ENCODE results near the gene AGAP1.
A peak's percentile ranks its signal among the peaks of the same experiment; 100 is the strongest.

AGAP1 gene

DNA sequence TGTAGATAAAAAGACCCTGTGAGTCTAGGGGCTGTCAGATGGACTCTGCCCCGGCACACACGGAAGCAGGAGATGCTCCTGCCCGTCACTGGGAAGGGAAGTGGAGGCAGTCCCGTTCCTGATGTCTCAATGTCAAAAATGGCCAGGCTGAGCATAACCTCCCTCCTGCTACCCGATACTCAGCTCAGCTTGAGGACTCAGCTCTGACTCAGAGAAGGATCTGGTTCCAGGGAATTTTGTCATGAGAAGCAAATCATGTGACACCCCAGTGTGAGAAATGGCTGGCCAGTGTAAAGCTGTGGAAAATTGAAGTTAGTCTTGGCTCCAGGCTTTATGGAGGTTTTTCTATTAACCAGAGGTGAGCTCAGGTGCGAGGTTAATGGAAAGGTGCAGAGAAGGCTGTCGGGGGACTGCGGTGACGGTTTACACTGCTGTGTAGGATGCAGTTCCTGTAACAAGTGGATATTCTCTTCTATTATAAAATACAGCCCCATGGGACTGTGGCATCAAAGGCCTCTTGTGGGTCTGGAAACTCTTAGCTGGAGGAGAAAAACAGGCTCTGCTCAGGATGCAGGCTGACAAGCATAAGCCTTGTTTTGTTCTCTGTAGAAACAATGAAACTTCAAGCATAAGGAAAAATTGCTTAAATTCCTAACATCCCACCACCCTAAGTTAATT, 24.7 kb upstream of the AGAP1 start:
- TF ChIP-seq, protein P1, sequence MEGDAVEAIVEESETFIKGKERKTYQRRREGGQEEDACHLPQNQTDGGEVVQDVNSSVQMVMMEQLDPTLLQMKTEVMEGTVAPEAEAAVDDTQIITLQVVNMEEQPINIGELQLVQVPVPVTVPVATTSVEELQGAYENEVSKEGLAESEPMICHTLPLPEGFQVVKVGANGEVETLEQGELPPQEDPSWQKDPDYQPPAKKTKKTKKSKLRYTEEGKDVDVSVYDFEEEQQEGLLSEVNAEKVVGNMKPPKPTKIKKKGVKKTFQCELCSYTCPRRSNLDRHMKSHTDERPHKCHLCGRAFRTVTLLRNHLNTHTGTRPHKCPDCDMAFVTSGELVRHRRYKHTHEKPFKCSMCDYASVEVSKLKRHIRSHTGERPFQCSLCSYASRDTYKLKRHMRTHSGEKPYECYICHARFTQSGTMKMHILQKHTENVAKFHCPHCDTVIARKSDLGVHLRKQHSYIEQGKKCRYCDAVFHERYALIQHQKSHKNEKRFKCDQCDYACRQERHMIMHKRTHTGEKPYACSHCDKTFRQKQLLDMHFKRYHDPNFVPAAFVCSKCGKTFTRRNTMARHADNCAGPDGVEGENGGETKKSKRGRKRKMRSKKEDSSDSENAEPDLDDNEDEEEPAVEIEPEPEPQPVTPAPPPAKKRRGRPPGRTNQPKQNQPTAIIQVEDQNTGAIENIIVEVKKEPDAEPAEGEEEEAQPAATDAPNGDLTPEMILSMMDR (IDR thresholded peaks at IDR 0.05) = no peak
- Histone ChIP-seq H3K4me3 (no peak overlapping the region), H3K27ac (peak overlapping the region in 1 of 2 donors; percentile 25)
- no peak for DNase-seq (ENCODE audit: low spot score)

DNA sequence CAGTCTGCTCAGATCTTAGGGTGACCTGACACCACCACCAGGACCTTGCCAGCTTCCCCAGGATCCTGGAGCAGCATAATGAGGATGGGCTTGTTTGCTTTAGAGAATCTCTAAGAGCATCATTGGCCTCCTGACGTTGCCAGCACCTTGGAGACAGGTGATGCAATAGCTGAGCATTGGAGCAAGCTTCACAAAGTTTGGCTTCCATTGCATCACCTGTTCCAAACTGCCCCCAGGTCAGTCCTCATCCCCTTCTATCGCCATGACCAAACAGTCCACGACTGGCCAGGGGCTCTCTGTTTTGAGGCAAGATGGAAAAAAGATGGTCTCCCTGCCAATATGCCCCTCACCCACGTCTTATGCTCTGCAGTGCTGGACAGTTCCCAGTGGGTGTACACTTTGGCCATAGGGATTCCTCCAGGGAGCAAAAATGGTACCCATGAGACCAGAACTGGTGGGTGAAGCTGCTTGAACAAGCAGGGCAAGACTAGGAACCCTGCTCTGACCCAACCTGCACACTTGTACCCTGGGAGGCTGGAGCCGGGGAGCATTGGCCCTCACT, 22.6 kb upstream of the AGAP1 start:
- peak; percentile 28 for DNase-seq (ENCODE audit: low spot score)
- TF ChIP-seq, protein P1 (IDR thresholded peaks at IDR 0.05) = no peak
- Histone ChIP-seq H3K27ac (no peak overlapping the region), H3K4me3 (no peak overlapping the region)

DNA sequence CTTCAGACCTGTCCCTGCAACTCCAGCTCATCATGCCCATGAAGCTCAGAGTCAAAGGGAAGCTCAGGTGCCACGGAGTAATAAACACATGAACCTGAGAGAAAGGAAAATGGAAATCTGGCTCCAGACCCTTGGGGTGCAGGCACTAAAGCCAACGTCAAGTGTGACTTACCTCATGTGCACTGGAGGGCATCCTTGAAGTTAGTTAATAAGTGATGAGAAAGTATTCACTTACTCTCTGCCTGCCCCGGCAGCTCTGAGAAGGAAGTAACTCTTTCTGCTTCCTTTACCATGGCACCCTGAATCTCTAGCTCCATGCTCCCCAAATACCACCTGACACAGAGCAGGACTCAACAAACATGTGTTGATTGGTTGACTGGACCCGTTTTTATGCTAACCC, 21.4 kb upstream of the AGAP1 start:
- no peak for DNase-seq (ENCODE audit: low spot score)
- TF ChIP-seq, protein P1 (IDR thresholded peaks at IDR 0.05) = no peak
- Histone ChIP-seq H3K27ac (no peak overlapping the region), H3K4me3 (no peak overlapping the region)

DNA sequence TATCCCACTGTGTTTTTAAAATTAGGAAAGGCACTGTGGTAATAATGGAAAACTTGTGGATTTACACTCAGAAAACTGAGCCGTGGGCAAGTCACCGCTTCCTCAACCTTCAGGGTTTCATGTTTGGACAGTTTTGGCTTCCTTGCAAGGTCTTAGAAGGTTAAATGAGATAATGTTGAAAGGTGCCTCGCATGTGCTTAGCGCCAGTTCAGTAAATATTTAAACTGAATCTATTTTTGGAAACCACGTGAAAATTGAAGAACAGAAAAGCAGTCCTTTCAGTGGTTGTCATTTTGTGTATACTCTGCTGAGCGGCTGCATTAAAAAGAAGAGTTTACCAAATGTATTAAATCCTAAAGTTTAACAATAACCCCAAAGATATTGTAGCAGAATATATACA, 15.2 kb upstream of the AGAP1 start:
- H3K27ac ChIP-seq = no peak overlapping the region
- no peak for DNase-seq (ENCODE audit: low spot score)
- H3K4me3 ChIP-seq = no peak overlapping the region
- TF ChIP-seq, protein P1 (IDR thresholded peaks at IDR 0.05) = no peak

DNA sequence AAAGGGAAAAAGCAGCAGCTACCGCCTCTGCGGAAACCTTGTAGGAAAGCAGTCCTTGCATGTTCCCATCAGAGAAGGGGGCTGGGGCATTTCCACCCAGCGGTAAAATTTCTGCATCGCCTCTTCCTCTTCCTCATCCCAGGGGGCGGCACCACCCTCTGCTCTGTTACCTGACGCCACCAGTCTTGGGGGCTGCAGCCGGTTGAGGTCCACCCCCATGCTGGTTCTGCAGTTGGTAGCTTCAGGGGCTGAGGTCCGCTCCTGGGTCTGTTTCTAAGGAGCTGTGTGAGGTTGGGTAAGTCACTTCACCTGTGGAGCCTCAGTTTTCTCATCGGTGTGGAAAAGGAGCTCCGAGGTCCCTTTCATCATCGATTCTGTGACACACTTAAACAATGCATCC, 14.2 kb upstream of the AGAP1 start:
- H3K27ac ChIP-seq = no peak overlapping the region
- H3K4me3 ChIP-seq = no peak overlapping the region
- TF ChIP-seq, protein P1 (IDR thresholded peaks at IDR 0.05) = no peak
- no peak for DNase-seq (ENCODE audit: low spot score)

DNA sequence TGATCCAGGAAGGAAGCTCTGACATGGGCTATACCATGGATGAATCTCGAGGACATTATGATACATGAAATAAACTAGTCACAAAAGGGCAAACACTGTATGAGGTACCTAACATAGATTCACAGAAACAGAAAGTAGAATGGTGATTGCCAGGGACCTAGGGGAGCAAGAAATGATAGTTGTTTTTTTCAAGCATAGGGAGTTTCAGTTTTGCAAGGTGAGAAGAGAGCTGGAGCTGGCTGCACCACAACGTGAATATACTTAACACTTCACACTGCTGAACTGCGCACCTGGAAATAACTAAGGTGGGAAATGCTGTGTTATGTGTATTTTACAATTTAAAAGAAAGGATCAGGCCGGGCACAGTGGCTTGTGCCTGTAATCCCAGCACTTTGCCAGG, 13.2 kb upstream of the AGAP1 start:
- TF ChIP-seq, protein P1 (IDR thresholded peaks at IDR 0.05) = no peak
- H3K4me3 ChIP-seq = no peak overlapping the region
- no peak for DNase-seq (ENCODE audit: low spot score)
- no peak overlapping the region for H3K27ac ChIP-seq

DNA sequence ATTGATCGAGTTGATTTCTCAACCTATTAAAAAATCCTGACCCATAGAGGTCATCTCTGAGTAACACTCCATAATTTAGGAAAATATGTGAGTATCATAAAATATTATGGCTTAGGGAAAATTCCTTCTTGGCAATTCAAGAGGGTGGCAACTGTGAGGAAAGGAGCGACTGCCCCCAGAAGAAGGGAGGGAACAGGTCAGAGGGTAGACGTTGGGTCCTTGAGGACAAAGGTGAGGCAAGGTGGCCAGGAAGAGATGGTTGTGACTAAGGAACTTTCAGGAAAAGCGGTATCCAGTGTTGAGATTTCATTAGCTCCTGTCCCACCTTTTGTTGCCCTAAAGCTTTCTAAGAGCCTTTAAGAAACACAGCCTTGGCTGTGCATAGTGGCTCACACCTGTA, 10.5 kb upstream of the AGAP1 start:
- no peak overlapping the region for H3K4me3 ChIP-seq
- no peak for DNase-seq (ENCODE audit: low spot score)
- TF ChIP-seq, protein P1 (IDR thresholded peaks at IDR 0.05) = no peak
- H3K27ac ChIP-seq = no peak overlapping the region
